PC-3 (cell line): ENCODE results near the gene RCN1. TPM values are rescaled to one million over a fixed set of nuclear protein-coding genes. Genes with fewer than 3 reads are reported as not detected.

Source experiments
- ATAC-seq: fragments of 200-7000 bp; cut with Tn5 transposase; 2 replicates; pipeline ENCODE4 v1.9.1; 2020; ENCODE audit warnings: mild to moderate bottlenecking, moderate library complexity
- BruUV-seq: library from RNA; stranded (reverse); fragments of 400-500 nt; replicated peaks from 2 replicates; lab custom pipeline; 2021; lab: Mats Ljungman, UMichigan
- CTCF ChIA-PET: fragments of 300-600 bp; sonication (Branson Sonifier 250); formaldehyde crosslinking; loops from one replicate; lab custom pipeline; 2022; ENCODE audit warnings: antibody characterized with exemption; lab: Charles Lee
- POLR2A ChIA-PET: fragments of 300-600 bp; sonication (Branson Sonifier 250); formaldehyde crosslinking; loops from one replicate; lab custom pipeline; 2022; ENCODE audit warnings: antibody characterized with exemption; ENCODE audit not compliant: unreplicated experiment; lab: Charles Lee
- DNase-seq: peaks from one replicate; pipeline ENCODE4 v3.0.0-alpha.2; 2015
- H2AFZ ChIP-seq: fragments of 300-600 bp; sonication (generic); 2 replicates; pipeline ENCODE4 v1.6.0; 2016; ENCODE audit warnings: antibody characterized with exemption, low read length
- H3F3A ChIP-seq: fragments of 300-600 bp; sonication (generic); one replicate; pipeline ENCODE4 v1.6.0; 2017; ENCODE audit warnings: antibody characterized with exemption, low read length, control low read depth, mild to moderate bottlenecking; ENCODE audit not compliant: unreplicated experiment
- H3K27ac ChIP-seq: fragments of 300-600 bp; sonication (generic); 2 replicates; pipeline ENCODE4 v1.5.1; 2016; ENCODE audit warnings: mild to moderate bottlenecking, low read length
- H3K27me3 ChIP-seq: fragments of 300-600 bp; sonication (generic); 2 replicates; pipeline ENCODE4 v1.6.1; 2016; ENCODE audit warnings: low read length, mixed read lengths
- H3K36me3 ChIP-seq: fragments of 300-600 bp; sonication (generic); 2 replicates; pipeline ENCODE4 v1.6.1; 2016; ENCODE audit warnings: low read depth, mixed run types, low read length, mixed read lengths
- H3K4me1 ChIP-seq: fragments of 300-600 bp; sonication (generic); 2 replicates; pipeline ENCODE4 v1.5.1; 2016; ENCODE audit warnings: low read length; ENCODE audit not compliant: insufficient read depth
- H3K4me2 ChIP-seq: fragments of 300-600 bp; sonication (generic); 2 replicates; pipeline ENCODE4 v1.6.0; 2016; ENCODE audit warnings: low read length
- H3K4me3 ChIP-seq: fragments of 300-600 bp; sonication (generic); 2 replicates; pipeline ENCODE4 v1.5.1; 2016; ENCODE audit warnings: mild to moderate bottlenecking, low read length, mixed read lengths
- H3K79me2 ChIP-seq: fragments of 300-600 bp; sonication (generic); 2 replicates; pipeline ENCODE4 v1.6.1; 2017; ENCODE audit warnings: low read length, mixed read lengths
- H3K9ac ChIP-seq: fragments of 300-600 bp; sonication (generic); 2 replicates; pipeline ENCODE4 v1.6.0; 2016; ENCODE audit warnings: mild to moderate bottlenecking, low read length
- H3K9me2 ChIP-seq: fragments of 300-600 bp; sonication (generic); replicated peaks from 2 replicates; pipeline ENCODE4 v1.6.1; 2016; ENCODE audit warnings: mixed run types, low read length, mixed read lengths
- H3K9me3 ChIP-seq: fragments of 300-600 bp; sonication (generic); 2 replicates; pipeline ENCODE4 v1.6.1; 2016; ENCODE audit warnings: low read length, mixed read lengths
- H4K20me1 ChIP-seq: fragments of 300-600 bp; sonication (generic); 2 replicates; pipeline ENCODE4 v1.6.1; 2016; ENCODE audit warnings: low read length, mixed read lengths
- EZH2 ChIP-seq: fragments of 300-600 bp; sonication (generic); IDR thresholded peaks from one replicate; pipeline ENCODE4 v1.6.1; 2017; ENCODE audit warnings: antibody characterized with exemption, mild to moderate bottlenecking, low read length; ENCODE audit not compliant: unreplicated experiment
- EZH2phosphoT487 ChIP-seq: fragments of 300-600 bp; sonication (generic); IDR thresholded peaks from 2 replicates; pipeline ENCODE4 v1.6.1; 2018; ENCODE audit warnings: mild to moderate bottlenecking, antibody characterized with exemption, low read length, borderline replicate concordance
- intact Hi-C: fragments of 100-400 bp; cut with micrococcal nuclease; formaldehyde crosslinking; loops from 2 replicates; pipeline ENCODE4 v1.9.0; 2023
- total RNA-seq: library from RNA; depleted of rRNA; stranded (reverse); fragments of >200 nt; gene quantifications from 2 replicates; pipeline ENCODE4 v1.2.3, GENCODE V29; 2014
- TF ChIP-seq, protein P1 (sequence below): fragments of 300-600 bp; sonication (generic); conservative IDR thresholded peaks from 2 replicates; pipeline ENCODE4 v1.5.1; 2017; ENCODE audit warnings: antibody characterized with exemption, low read depth, mild to moderate bottlenecking, low read length

The RCN1 gene
- total RNA-seq, 1 experiment from 2014 or later: 110 TPM

DNA sequence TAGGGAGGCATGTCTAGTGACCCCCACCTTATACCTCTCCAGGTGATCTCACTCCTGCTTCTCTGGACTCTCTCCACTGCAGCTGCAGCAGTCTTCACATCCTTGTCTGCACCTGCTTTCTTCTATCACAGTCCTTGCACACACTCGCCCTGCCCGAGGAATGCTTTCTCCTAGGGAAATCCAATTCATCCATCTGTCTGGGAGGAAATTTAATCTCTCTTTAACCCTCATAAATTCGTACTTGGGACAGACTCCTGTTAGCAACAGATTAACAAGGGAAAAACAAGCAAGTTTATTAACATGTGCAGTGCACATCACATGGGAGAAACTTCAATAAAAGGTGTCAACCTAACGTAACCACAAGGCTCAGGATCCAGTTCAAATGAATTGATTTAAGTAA lies 11.3 kb upstream of the RCN1 start:
- ChIA-PET POLR2A (no interaction called here), CTCF (no interaction called here)
- Histone ChIP-seq H3K4me2 (no peak overlapping the region), H3K9me2 (no peaks in the 10 kb centered on the region), H3F3A (no peaks in the 10 kb centered on the region), H3K79me2 (no peaks in the 10 kb centered on the region), H3K4me3 (no peak overlapping the region), H3K9ac (no peak overlapping the region), H3K27me3 (no peaks in the 10 kb centered on the region), H3K4me1 (peaks cover 17% of the 10 kb centered on the region), H3K9me3 (no peaks in the 10 kb centered on the region), H4K20me1 (no peaks in the 10 kb centered on the region), H3K27ac (no peak overlapping the region), H3K36me3 (no peaks in the 10 kb centered on the region), H2AFZ (no peak overlapping the region)
- intact Hi-C loops: no loop called here
- TF ChIP-seq EZH2: no peak
- TF ChIP-seq, protein P1, sequence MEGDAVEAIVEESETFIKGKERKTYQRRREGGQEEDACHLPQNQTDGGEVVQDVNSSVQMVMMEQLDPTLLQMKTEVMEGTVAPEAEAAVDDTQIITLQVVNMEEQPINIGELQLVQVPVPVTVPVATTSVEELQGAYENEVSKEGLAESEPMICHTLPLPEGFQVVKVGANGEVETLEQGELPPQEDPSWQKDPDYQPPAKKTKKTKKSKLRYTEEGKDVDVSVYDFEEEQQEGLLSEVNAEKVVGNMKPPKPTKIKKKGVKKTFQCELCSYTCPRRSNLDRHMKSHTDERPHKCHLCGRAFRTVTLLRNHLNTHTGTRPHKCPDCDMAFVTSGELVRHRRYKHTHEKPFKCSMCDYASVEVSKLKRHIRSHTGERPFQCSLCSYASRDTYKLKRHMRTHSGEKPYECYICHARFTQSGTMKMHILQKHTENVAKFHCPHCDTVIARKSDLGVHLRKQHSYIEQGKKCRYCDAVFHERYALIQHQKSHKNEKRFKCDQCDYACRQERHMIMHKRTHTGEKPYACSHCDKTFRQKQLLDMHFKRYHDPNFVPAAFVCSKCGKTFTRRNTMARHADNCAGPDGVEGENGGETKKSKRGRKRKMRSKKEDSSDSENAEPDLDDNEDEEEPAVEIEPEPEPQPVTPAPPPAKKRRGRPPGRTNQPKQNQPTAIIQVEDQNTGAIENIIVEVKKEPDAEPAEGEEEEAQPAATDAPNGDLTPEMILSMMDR: no peak
- no peak for TF ChIP-seq EZH2phosphoT487
- DNase-seq (no peak), ATAC-seq (no peak)
- no TSS peak for BruUV-seq

DNA sequence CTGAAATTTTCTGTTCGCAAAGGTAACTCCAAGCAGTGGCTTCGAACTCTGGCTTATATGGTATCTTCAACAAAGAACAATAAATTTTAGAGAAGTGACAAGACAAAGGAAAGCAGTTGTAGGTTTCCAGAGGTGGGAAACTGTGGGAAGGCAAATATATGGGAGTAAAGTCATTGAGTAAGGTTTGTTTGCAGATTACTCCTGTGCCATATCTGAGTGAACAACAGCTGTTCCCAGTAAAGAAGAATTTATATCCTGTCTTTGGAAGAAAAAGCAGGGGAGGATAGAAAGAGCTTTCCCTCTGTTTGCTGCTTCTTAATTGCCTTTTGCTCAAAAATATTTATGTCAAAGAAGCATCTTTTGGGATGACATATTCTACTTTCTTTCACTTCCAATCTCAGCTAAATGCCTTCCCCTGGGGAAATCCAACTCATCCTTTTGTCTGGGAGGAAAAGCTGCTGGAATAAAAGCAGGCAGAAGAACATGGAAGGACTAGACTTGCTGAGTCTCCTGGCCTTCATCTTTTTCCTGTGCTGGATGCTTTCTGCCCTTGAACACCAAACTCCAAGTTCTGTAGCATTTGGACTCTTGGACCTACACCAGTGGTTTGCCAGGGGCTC lies 10.4 kb upstream of the RCN1 start:
- intact Hi-C loops: no loop called here
- Histone ChIP-seq H3K4me2 (no peak overlapping the region), H3K9ac (no peak overlapping the region), H3K9me3 (no peaks in the 10 kb centered on the region), H3K9me2 (no peaks in the 10 kb centered on the region), H3F3A (no peaks in the 10 kb centered on the region), H4K20me1 (no peaks in the 10 kb centered on the region), H3K4me3 (no peak overlapping the region), H3K27ac (no peak overlapping the region), H3K27me3 (no peaks in the 10 kb centered on the region), H3K79me2 (no peaks in the 10 kb centered on the region), H2AFZ (no peak overlapping the region), H3K36me3 (no peaks in the 10 kb centered on the region), H3K4me1 (peaks cover 17% of the 10 kb centered on the region)
- ChIA-PET CTCF (no interaction called here), POLR2A (no interaction called here)
- no TSS peak for BruUV-seq
- TF ChIP-seq EZH2phosphoT487: no peak
- no peak for TF ChIP-seq EZH2
- TF ChIP-seq, protein P1: no peak
- DNase-seq (no peak), ATAC-seq (no peak)

DNA sequence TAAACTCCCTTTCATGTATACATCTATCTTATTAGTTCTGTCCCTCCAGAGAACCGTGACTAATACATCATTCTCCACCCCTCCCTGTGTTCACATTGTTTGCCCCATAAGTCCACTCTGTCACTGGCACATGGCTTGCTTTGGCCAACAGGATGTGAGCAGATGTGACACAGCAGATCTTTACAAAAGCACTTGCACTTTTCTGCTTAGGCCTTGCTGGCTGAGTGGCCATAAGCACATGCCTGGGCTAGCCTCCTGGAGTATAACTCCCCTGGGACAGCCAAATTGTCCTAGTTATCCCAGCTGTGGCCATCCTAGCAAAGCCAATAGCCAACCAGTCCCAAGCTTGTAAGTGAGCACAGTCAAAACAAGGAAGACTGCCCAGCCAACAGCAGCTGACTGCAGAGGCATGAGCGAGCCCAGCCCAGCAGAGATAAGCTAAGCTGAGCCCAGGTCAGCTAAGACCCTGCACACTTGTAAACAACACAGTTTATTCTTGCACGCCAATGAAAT lies 9.7 kb upstream of the RCN1 start:
- H2AFZ ChIP-seq: peak overlapping the region; percentile 48; the same call in 1 of the 2 replicates
- H3K36me3 ChIP-seq: no peaks in the 10 kb centered on the region
- no peaks in the 10 kb centered on the region for H3K9me2 ChIP-seq
- DNase-seq: peak; percentile 59
- ChIA-PET POLR2A (no interaction called here), CTCF (no interaction called here)
- ATAC-seq: peak; percentile 60
- H3F3A ChIP-seq: no peaks in the 10 kb centered on the region
- intact Hi-C loops: no loop called here
- BruUV-seq: no TSS peak
- H3K27me3 ChIP-seq: no peaks in the 10 kb centered on the region
- H3K4me1 ChIP-seq: peaks cover 17% of the 10 kb centered on the region
- no peak overlapping the region for H3K4me3 ChIP-seq
- TF ChIP-seq, protein P1: no peak
- no peak for TF ChIP-seq EZH2phosphoT487
- no peak for TF ChIP-seq EZH2
- H3K4me2 ChIP-seq: no peak overlapping the region
- no peaks in the 10 kb centered on the region for H4K20me1 ChIP-seq
- H3K79me2 ChIP-seq: no peaks in the 10 kb centered on the region
- H3K9me3 ChIP-seq: no peaks in the 10 kb centered on the region
- peak overlapping the region; percentile 68 for H3K27ac ChIP-seq
- no peak overlapping the region; the same call in 1 of the 2 replicates for H3K9ac ChIP-seq
